WI38 (cell line): ENCODE measurements around the gene TMPRSS4.

Source experiments
- H3K4me3 ChIP-seq: 2 replicates; pipeline ENCODE4 v1.5.1; 2011; ENCODE audit warnings: low read depth, mild to moderate bottlenecking, control low read depth, low read length
- TF ChIP-seq, protein P1 (sequence below): IDR thresholded peaks from 2 replicates; pipeline ENCODE4 v1.5.1; 2012; ENCODE audit warnings: low read depth, mild to moderate bottlenecking, control low read depth, low read length

The TMPRSS4 gene, protein sequence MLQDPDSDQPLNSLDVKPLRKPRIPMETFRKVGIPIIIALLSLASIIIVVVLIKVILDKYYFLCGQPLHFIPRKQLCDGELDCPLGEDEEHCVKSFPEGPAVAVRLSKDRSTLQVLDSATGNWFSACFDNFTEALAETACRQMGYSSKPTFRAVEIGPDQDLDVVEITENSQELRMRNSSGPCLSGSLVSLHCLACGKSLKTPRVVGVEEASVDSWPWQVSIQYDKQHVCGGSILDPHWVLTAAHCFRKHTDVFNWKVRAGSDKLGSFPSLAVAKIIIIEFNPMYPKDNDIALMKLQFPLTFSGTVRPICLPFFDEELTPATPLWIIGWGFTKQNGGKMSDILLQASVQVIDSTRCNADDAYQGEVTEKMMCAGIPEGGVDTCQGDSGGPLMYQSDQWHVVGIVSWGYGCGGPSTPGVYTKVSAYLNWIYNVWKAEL

GRCh38 chr11:118076754-118077281 lies at the start of gene TMPRSS4:
Gene TMPRSS4, plus strand, starts transcription at chr11:118077078. Its CDS starts 225 bp downstream, at chr11:118077303.
- H3K4me3 ChIP-seq: no peak within 1 kb of the TSS
- TF ChIP-seq, protein P1, sequence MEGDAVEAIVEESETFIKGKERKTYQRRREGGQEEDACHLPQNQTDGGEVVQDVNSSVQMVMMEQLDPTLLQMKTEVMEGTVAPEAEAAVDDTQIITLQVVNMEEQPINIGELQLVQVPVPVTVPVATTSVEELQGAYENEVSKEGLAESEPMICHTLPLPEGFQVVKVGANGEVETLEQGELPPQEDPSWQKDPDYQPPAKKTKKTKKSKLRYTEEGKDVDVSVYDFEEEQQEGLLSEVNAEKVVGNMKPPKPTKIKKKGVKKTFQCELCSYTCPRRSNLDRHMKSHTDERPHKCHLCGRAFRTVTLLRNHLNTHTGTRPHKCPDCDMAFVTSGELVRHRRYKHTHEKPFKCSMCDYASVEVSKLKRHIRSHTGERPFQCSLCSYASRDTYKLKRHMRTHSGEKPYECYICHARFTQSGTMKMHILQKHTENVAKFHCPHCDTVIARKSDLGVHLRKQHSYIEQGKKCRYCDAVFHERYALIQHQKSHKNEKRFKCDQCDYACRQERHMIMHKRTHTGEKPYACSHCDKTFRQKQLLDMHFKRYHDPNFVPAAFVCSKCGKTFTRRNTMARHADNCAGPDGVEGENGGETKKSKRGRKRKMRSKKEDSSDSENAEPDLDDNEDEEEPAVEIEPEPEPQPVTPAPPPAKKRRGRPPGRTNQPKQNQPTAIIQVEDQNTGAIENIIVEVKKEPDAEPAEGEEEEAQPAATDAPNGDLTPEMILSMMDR: no peak

- TF ChIP-seq, protein P1: no peak
- H3K4me3 ChIP-seq: no peak overlapping the region
These were observed 49.2 kb upstream of the TMPRSS4 start for GRCh38 chr11:118027694-118028093.

DNA sequence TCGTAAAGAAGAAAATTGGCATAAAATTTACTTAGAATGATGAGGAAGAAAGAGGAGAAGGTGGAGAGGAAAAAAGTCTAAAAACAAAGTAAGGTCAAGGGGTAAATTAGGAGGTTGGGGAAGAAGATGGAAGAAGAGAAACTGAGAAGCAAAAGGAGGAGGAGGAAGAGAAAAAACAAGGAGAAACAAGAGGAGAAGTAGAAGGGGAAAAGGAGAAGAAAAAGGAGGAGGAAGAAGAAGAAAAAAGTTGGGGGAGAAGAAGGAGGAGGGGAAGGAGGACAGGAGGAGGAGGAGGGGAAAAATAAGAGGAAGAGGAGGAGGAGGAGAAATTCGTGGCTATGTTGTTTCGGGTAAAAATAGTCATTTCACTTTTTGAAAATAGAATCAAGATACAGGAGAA lies 48.3 kb upstream of the TMPRSS4 start:
- H3K4me3 ChIP-seq: no peak overlapping the region
- TF ChIP-seq, protein P1: no peak

DNA sequence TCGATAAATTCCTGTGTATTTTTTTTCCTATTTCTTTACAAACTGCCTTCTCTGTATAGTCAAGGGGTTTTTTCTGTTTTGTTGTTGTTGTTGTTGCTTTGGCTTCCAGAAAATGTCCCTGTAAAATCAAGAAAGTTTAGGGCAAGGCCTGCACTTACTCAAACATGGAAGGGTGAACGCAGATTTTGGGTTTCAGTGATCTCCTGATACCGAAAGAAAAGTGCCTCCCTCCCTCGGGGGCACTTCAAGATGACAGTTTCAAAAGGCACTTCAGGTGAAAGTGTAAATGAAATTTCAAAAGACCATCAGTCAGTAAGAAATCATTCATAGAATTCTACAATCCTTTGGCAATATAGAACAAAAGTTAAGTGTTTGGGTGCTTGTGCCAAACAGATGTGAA lies 43.4 kb upstream of the TMPRSS4 start:
- TF ChIP-seq, protein P1: no peak
- no peak overlapping the region for H3K4me3 ChIP-seq

GRCh38 chr11:118042141-118042540 lies 34.7 kb upstream of the TMPRSS4 start:
- TF ChIP-seq, protein P1: no peak
- H3K4me3 ChIP-seq: no peak overlapping the region

DNA sequence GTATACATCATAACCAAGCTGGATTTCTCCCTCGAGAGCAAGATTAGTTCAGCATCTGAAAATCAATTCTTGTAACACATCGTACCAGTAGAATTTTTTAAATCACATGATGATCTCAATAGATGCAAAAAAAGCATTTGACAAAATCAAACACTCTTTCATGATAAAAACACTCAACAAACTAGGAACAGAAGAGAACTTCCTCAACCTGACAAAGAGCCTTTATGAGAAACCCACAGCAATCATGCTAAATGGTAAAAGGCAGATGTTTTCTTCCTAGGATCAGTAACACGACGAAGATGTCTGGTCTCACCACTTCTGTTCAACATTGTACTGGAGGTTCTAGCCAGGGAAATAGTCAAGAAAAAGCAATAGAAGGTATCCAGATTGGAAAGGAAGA lies 34.1 kb upstream of the TMPRSS4 start:
- H3K4me3 ChIP-seq: no peak overlapping the region
- TF ChIP-seq, protein P1: no peak

DNA sequence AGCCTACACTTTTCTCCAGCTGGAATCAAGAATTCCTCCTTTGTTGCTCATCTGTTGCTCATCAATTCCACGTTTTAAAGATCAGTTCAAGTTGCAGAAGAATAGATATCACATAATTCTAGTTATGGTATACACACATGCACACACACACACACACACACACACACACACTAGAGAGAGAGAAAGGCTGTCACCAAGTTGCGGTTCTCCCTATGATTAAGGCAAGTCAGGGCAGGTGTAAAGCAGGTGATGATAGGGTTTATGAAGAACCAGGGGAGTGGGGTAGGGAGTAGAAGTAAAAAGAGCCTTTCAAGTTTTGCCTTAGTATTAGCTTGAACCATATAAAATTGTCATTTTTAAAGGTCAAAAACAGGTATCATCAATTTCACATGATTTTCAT lies 31.7 kb upstream of the TMPRSS4 start:
- H3K4me3 ChIP-seq: no peak overlapping the region
- TF ChIP-seq, protein P1: no peak
